Measurements from ENCODE around the gene GAB2.
A peak's percentile ranks its signal among the peaks of the same experiment; 100 is the strongest.

The GAB2 gene

GRCh38 chr11:78400702-78401101, 16.9 kb downstream of the GAB2 start:
- DNase-seq = no peak

GRCh38 chr11:78400116-78400515, 17.5 kb downstream of the GAB2 start:
- DNase-seq = no peak

GRCh38 chr11:78399136-78399535, 18.5 kb downstream of the GAB2 start:
- no peak for DNase-seq

GRCh38 chr11:78398715-78399114, 18.9 kb downstream of the GAB2 start:
- DNase-seq = no peak

- DNase-seq = no peak
Observed at GRCh38 chr11:78397398-78397797, 20.2 kb downstream of the GAB2 start.

GRCh38 chr11:78395597-78395996, 22.0 kb downstream of the GAB2 start:
- DNase-seq = no peak

- DNase-seq = no peak
Observed at GRCh38 chr11:78392854-78393253, 24.8 kb downstream of the GAB2 start.

- DNase-seq = no peak
Observed at GRCh38 chr11:78391424-78391823, 26.2 kb downstream of the GAB2 start.

GRCh38 chr11:78390809-78391208, 26.8 kb downstream of the GAB2 start:
- no peak for DNase-seq

- DNase-seq = no peak
Observed at GRCh38 chr11:78386215-78386941, 31.2 kb downstream of the GAB2 start.

GRCh38 chr11:78385205-78385604, 32.4 kb downstream of the GAB2 start:
- no peak for DNase-seq

GRCh38 chr11:78384231-78384630, 33.4 kb downstream of the GAB2 start:
- DNase-seq = no peak

- no peak for DNase-seq
Observed at GRCh38 chr11:78381865-78382264, 35.8 kb downstream of the GAB2 start.

- DNase-seq = no peak
Observed at GRCh38 chr11:78380615-78381051, 37.0 kb downstream of the GAB2 start.

GRCh38 chr11:78379039-78379670, 38.5 kb downstream of the GAB2 start:
- DNase-seq = no peak

GRCh38 chr11:78377625-78378418, 39.8 kb downstream of the GAB2 start:
- no peak for DNase-seq

- DNase-seq = no peak
Observed at GRCh38 chr11:78376858-78377257, 40.8 kb downstream of the GAB2 start.

GRCh38 chr11:78374917-78375316, 42.7 kb downstream of the GAB2 start:
- no peak for DNase-seq

- peak in 1 of 58 donors; percentile 17 for DNase-seq
Observed at GRCh38 chr11:78373689-78374088, 43.9 kb downstream of the GAB2 start.

- no peak for DNase-seq
Observed at GRCh38 chr11:78372114-78372768, 45.4 kb downstream of the GAB2 start.

GRCh38 chr11:78371221-78371891, 46.3 kb downstream of the GAB2 start:
- DNase-seq = no peak
